Activated CD8-positive, alpha-beta memory T cell treated with anti-CD3 and anti-CD28 coated beads for 1 hour (primary cell): Measurements from ENCODE around the gene KCNQ1.

ENCODE experiments used
- DNase-seq, 2 donors: peaks; one replicate each; pipeline ENCODE4 v3.0.0-alpha.2; 2020; ENCODE audit warnings: low read depth in 1 of 2; ENCODE audit errors: extremely low read depth in 1 of 2

KCNQ1 gene

GRCh38 chr11:2459016-2459725, 14.4 kb downstream of the KCNQ1 start:
- DNase-seq = no peak

- no peak for DNase-seq
Measured at GRCh38 chr11:2459796-2460531, 15.2 kb downstream of the KCNQ1 start.

- DNase-seq = no peak
Measured at GRCh38 chr11:2460540-2461252, 15.9 kb downstream of the KCNQ1 start.

GRCh38 chr11:2461253-2461955, 16.6 kb downstream of the KCNQ1 start:
- no peak for DNase-seq

- no peak for DNase-seq
Measured at GRCh38 chr11:2461956-2462542, 17.2 kb downstream of the KCNQ1 start.

DNA sequence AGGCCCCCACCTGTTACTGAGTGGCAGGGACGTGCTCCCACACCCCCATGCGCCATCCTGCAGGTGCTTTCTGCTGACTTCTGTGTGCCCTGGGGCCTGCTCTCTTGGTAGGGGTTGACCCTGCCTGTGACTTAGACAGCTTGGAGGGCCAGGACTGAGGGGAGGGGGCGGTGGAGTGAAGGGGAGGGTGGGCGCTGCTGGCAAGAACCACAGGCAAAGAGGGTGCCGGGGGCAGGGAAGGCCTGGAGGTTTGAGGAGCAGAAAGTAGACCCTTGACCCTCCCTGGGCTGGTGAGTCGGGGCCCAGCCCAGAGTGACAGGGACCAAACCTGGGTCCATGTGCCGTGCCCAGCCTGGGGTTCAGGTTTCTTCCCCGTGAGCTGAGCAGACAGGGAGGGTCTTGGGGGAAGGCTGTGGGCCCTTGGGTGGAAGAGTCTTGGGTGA, 17.8 kb downstream of the KCNQ1 start:
- no peak for DNase-seq

GRCh38 chr11:2462986-2463765, 18.4 kb downstream of the KCNQ1 start:
- no peak for DNase-seq

- DNase-seq = no peak
Measured at GRCh38 chr11:2463766-2464277, 19.0 kb downstream of the KCNQ1 start.

GRCh38 chr11:2464451-2465165, 19.8 kb downstream of the KCNQ1 start:
- DNase-seq = no peak

DNA sequence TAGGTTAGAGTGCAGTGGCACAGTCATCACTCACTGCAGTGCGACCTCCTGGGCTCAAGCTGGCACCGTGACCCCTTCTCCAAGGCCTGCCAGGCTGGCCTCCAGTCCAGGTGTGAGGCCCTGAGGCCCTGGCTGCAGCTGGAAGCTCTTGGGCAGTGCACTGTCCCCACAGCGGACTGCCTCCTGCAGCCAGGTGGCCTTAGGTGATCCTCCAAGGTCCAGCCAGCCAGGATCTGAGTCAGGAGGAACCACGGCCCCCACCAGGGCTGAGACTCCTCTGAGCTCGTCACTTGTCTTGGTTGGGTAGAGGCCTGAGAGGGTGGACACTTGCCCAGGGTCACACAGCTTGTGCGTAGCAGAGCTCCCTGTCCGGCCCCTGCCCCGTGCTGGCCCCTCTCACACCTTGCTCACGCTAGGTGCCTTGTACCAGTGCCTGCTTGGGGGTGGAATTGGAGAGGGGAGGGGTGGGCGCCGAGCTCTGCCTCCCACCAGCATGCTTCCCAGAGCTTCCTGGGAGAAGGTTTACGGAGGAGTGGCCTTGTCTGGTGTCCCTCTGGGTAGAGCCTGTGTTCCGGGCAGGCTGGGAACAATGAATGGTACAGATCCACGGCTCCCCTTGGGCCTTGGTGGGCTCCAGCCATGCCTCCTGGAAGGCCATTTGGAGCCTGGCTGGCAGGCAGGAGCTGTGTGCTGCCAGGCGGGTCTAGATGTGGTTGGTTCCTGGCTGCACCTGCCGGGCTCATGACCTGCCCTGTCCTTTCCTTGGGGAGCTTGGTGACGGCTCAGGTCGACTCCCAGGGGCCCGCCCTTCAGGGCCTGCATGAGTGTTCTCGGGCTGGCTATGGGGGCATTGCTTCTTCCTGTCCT, 20.6 kb downstream of the KCNQ1 start:
- no peak for DNase-seq

- no peak for DNase-seq
Measured at GRCh38 chr11:2466069-2466801, 21.4 kb downstream of the KCNQ1 start.

GRCh38 chr11:2466869-2467694, 22.3 kb downstream of the KCNQ1 start:
- peak in 1 of 2 donors; percentile 27 for DNase-seq

DNA sequence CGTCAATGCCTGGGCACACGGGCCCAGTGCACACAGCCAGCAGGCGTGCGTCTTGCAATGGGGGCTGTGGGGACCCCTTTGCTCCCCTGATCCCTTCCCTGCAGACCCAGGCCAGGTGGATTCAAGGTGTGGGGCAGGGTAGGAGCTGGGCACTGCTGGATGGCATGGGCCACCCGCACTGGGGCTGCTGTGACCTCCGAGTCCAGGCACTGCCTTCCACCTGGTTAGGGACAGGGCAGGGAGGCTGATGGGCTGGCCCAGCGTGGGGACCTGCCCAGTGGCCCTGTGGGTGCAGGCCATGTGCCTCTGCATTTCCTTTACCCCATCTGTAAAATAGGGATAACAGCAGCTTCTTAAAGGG, 22.9 kb downstream of the KCNQ1 start:
- DNase-seq = no peak

DNA sequence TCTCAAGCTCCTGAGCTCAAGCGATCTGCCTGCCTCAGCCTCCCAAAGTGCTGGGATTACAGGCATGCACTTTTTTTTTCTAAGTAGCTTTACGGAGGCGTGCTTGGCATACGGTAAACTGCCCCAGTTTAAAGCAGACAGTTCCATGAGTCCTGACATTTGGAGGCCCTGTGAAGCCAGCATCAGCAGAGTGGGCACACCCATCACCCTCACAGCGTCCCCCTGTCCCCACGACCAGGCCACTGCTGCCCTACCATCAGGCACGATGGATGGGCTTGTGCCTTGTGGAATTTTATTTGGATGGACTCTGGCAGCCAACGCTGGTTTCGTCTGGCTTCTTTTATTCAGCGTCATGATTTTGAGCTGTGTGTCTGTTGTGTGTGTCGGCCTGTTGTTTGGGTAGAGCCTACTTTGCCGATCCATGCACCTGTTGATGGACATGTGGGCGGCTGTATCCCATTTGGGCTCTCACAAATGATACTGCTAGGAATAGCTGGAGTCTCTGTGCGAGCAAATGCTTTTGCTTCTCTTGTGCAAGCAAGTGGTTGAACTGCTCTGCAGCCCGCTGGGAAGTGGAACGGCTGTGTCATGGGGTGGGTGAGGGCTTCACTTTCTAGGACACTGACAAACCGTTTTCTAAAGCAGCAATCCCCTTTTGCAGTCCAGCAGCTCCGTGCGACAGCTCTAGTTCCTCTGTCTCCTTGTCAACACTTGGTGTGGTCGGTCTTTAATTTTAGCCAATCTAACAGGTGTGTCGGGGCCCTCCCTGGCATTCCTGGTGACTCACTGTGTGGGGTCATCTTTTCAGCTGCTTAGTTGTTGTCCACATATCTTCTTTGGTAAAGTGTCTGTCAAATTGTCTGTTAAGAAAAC, 23.8 kb downstream of the KCNQ1 start:
- no peak for DNase-seq

DNA sequence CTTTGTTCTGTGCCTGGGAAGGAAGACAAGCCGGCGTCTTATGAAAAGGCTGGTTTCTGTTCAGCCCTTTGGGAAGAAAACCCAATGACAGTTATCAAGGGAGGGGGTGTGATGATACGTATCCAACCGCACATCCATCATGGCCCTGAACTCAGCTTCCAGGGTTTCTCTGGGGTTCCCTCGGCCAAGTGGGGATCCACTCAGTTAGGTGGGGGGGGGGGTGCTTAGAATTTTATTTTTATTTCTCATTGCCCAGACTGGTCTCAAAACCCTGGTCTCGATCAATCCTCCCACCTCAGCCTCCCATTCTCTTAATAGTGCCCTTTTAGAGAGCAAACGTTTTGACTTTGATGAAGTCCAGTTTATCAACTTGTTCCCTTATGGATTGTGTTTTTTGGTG, 25.7 kb downstream of the KCNQ1 start:
- no peak for DNase-seq
